ENCODE measurements around the gene NTM. TPM values are rescaled to one million over a fixed set of nuclear protein-coding genes. Genes with fewer than 3 reads are reported as not detected.

The NTM gene
- polyA plus RNA-seq, 2 donors: 0.24 to 1.1 TPM

- H3K36me3 ChIP-seq (ENCODE audit: control insufficient read depth in 2 of 2, insufficient read depth in 2 of 2, low read length in 1 of 2): no peaks in the 10 kb centered on the region
- no peak overlapping the region for H3K27ac ChIP-seq (ENCODE audit: low read depth in 2 of 2, low read length in 1 of 2)
- 86 to 88% methylated on average over 4 of the region's 4 CpGs for WGBS, 2 donors
- no peaks in the 10 kb centered on the region for H3K27me3 ChIP-seq (ENCODE audit: control insufficient read depth in 1 of 2, insufficient read depth in 2 of 2, low read length in 2 of 2)
- H3K4me1 ChIP-seq (ENCODE audit: control insufficient read depth in 2 of 2, insufficient read depth in 2 of 2, low read length in 1 of 2): no peaks in the 10 kb centered on the region
- H3K4me3 ChIP-seq (ENCODE audit: low read depth in 1 of 2, low read length in 2 of 2): no peak overlapping the region
- peaks cover 0 to 7% of the 10 kb centered on the region in 2 donors for H3K9me3 ChIP-seq (ENCODE audit: control insufficient read depth in 2 of 2, insufficient read depth in 1 of 2, low read depth in 1 of 2, low read length in 1 of 2)
Measured at GRCh38 chr11:132284048-132284447, 913.6 kb downstream of the NTM start.

GRCh38 chr11:132284611-132285010 is 914.2 kb downstream of the NTM start:
- H3K4me3 ChIP-seq (ENCODE audit: low read depth in 1 of 2, low read length in 2 of 2): no peak overlapping the region
- H3K4me1 ChIP-seq (ENCODE audit: control insufficient read depth in 2 of 2, insufficient read depth in 2 of 2, low read length in 1 of 2): no peaks in the 10 kb centered on the region
- no peak overlapping the region for H3K27ac ChIP-seq (ENCODE audit: low read depth in 2 of 2, low read length in 1 of 2)
- 86 to 91% methylated on average over 11 of the region's 11 CpGs for WGBS, 2 donors
- H3K27me3 ChIP-seq (ENCODE audit: control insufficient read depth in 1 of 2, insufficient read depth in 2 of 2, low read length in 2 of 2): no peaks in the 10 kb centered on the region
- H3K9me3 ChIP-seq (ENCODE audit: control insufficient read depth in 2 of 2, insufficient read depth in 1 of 2, low read depth in 1 of 2, low read length in 1 of 2): peaks cover 0 to 7% of the 10 kb centered on the region in 2 donors
- H3K36me3 ChIP-seq (ENCODE audit: control insufficient read depth in 2 of 2, insufficient read depth in 2 of 2, low read length in 1 of 2): no peaks in the 10 kb centered on the region

- H3K9me3 ChIP-seq (ENCODE audit: control insufficient read depth in 2 of 2, insufficient read depth in 1 of 2, low read depth in 1 of 2, low read length in 1 of 2): peaks cover 0 to 7% of the 10 kb centered on the region in 2 donors
- H3K4me1 ChIP-seq (ENCODE audit: control insufficient read depth in 2 of 2, insufficient read depth in 2 of 2, low read length in 1 of 2): no peaks in the 10 kb centered on the region
- no peaks in the 10 kb centered on the region for H3K36me3 ChIP-seq (ENCODE audit: control insufficient read depth in 2 of 2, insufficient read depth in 2 of 2, low read length in 1 of 2)
- WGBS, 2 donors: 83 to 86% methylated on average over 4 of the region's 4 CpGs
- no peaks in the 10 kb centered on the region for H3K27me3 ChIP-seq (ENCODE audit: control insufficient read depth in 1 of 2, insufficient read depth in 2 of 2, low read length in 2 of 2)
- H3K4me3 ChIP-seq (ENCODE audit: low read depth in 1 of 2, low read length in 2 of 2): no peak overlapping the region
- no peak overlapping the region for H3K27ac ChIP-seq (ENCODE audit: low read depth in 2 of 2, low read length in 1 of 2)
Measured at GRCh38 chr11:132285631-132286030, 915.2 kb downstream of the NTM start.

- Histone ChIP-seq H3K27me3 (ENCODE audit: control insufficient read depth in 1 of 2, insufficient read depth in 2 of 2, low read length in 2 of 2) (no peaks in the 10 kb centered on the region), H3K36me3 (ENCODE audit: control insufficient read depth in 2 of 2, insufficient read depth in 2 of 2, low read length in 1 of 2) (no peaks in the 10 kb centered on the region), H3K4me1 (ENCODE audit: control insufficient read depth in 2 of 2, insufficient read depth in 2 of 2, low read length in 1 of 2) (no peaks in the 10 kb centered on the region), H3K4me3 (ENCODE audit: low read depth in 1 of 2, low read length in 2 of 2) (no peak overlapping the region), H3K27ac (ENCODE audit: low read depth in 2 of 2, low read length in 1 of 2) (no peak overlapping the region), H3K9me3 (ENCODE audit: control insufficient read depth in 2 of 2, insufficient read depth in 1 of 2, low read depth in 1 of 2, low read length in 1 of 2) (peaks cover 0 to 7% of the 10 kb centered on the region in 2 donors)
- WGBS, 2 donors: 72 to 81% methylated on average over 3 of the region's 3 CpGs
Measured at GRCh38 chr11:132286106-132286505, 915.7 kb downstream of the NTM start.

- Histone ChIP-seq H3K4me3 (ENCODE audit: low read depth in 1 of 2, low read length in 2 of 2) (no peak overlapping the region), H3K36me3 (ENCODE audit: control insufficient read depth in 2 of 2, insufficient read depth in 2 of 2, low read length in 1 of 2) (no peaks in the 10 kb centered on the region), H3K4me1 (ENCODE audit: control insufficient read depth in 2 of 2, insufficient read depth in 2 of 2, low read length in 1 of 2) (no peaks in the 10 kb centered on the region), H3K27me3 (ENCODE audit: control insufficient read depth in 1 of 2, insufficient read depth in 2 of 2, low read length in 2 of 2) (no peaks in the 10 kb centered on the region), H3K9me3 (ENCODE audit: control insufficient read depth in 2 of 2, insufficient read depth in 1 of 2, low read depth in 1 of 2, low read length in 1 of 2) (peaks cover 0 to 7% of the 10 kb centered on the region in 2 donors), H3K27ac (ENCODE audit: low read depth in 2 of 2, low read length in 1 of 2) (no peak overlapping the region)
- WGBS, 2 donors: 57 to 67% methylated on average over 3 of the region's 3 CpGs
Measured at GRCh38 chr11:132288036-132288435, 917.6 kb downstream of the NTM start.

GRCh38 chr11:132289590-132290256 is 919.3 kb downstream of the NTM start:
- Histone ChIP-seq H3K9me3 (ENCODE audit: control insufficient read depth in 2 of 2, insufficient read depth in 1 of 2, low read depth in 1 of 2, low read length in 1 of 2) (peaks cover 0 to 4% of the 10 kb centered on the region in 2 donors), H3K27ac (ENCODE audit: low read depth in 2 of 2, low read length in 1 of 2) (no peak overlapping the region), H3K36me3 (ENCODE audit: control insufficient read depth in 2 of 2, insufficient read depth in 2 of 2, low read length in 1 of 2) (no peaks in the 10 kb centered on the region), H3K27me3 (ENCODE audit: control insufficient read depth in 1 of 2, insufficient read depth in 2 of 2, low read length in 2 of 2) (no peaks in the 10 kb centered on the region), H3K4me1 (ENCODE audit: control insufficient read depth in 2 of 2, insufficient read depth in 2 of 2, low read length in 1 of 2) (no peaks in the 10 kb centered on the region), H3K4me3 (ENCODE audit: low read depth in 1 of 2, low read length in 2 of 2) (no peak overlapping the region)
- 51 to 63% methylated on average over 6 of the region's 6 CpGs for WGBS, 2 donors

GRCh38 chr11:132293586-132293985 is 923.2 kb downstream of the NTM start:
- Histone ChIP-seq H3K36me3 (ENCODE audit: control insufficient read depth in 2 of 2, insufficient read depth in 2 of 2, low read length in 1 of 2) (no peaks in the 10 kb centered on the region), H3K9me3 (ENCODE audit: control insufficient read depth in 2 of 2, insufficient read depth in 1 of 2, low read depth in 1 of 2, low read length in 1 of 2) (no peaks in the 10 kb centered on the region), H3K27ac (ENCODE audit: low read depth in 2 of 2, low read length in 1 of 2) (no peak overlapping the region), H3K4me1 (ENCODE audit: control insufficient read depth in 2 of 2, insufficient read depth in 2 of 2, low read length in 1 of 2) (no peaks in the 10 kb centered on the region), H3K4me3 (ENCODE audit: low read depth in 1 of 2, low read length in 2 of 2) (no peak overlapping the region), H3K27me3 (ENCODE audit: control insufficient read depth in 1 of 2, insufficient read depth in 2 of 2, low read length in 2 of 2) (no peaks in the 10 kb centered on the region)
- WGBS, 2 donors: 76% methylated on average over 4 of the region's 4 CpGs

GRCh38 chr11:132296946-132297610 is 926.7 kb downstream of the NTM start:
- peaks cover 0 to 4% of the 10 kb centered on the region in 2 donors for H3K9me3 ChIP-seq (ENCODE audit: control insufficient read depth in 2 of 2, insufficient read depth in 1 of 2, low read depth in 1 of 2, low read length in 1 of 2)
- no peak overlapping the region for H3K27ac ChIP-seq (ENCODE audit: low read depth in 2 of 2, low read length in 1 of 2)
- WGBS, 2 donors: 83 to 88% methylated on average over 3 of the region's 3 CpGs
- H3K4me1 ChIP-seq (ENCODE audit: control insufficient read depth in 2 of 2, insufficient read depth in 2 of 2, low read length in 1 of 2): no peaks in the 10 kb centered on the region
- H3K4me3 ChIP-seq (ENCODE audit: low read depth in 1 of 2, low read length in 2 of 2): no peak overlapping the region
- no peaks in the 10 kb centered on the region for H3K36me3 ChIP-seq (ENCODE audit: control insufficient read depth in 2 of 2, insufficient read depth in 2 of 2, low read length in 1 of 2)
- H3K27me3 ChIP-seq (ENCODE audit: control insufficient read depth in 1 of 2, insufficient read depth in 2 of 2, low read length in 2 of 2): no peaks in the 10 kb centered on the region

- Histone ChIP-seq H3K27ac (ENCODE audit: low read depth in 2 of 2, low read length in 1 of 2) (no peak overlapping the region), H3K27me3 (ENCODE audit: control insufficient read depth in 1 of 2, insufficient read depth in 2 of 2, low read length in 2 of 2) (no peaks in the 10 kb centered on the region), H3K4me1 (ENCODE audit: control insufficient read depth in 2 of 2, insufficient read depth in 2 of 2, low read length in 1 of 2) (no peaks in the 10 kb centered on the region), H3K36me3 (ENCODE audit: control insufficient read depth in 2 of 2, insufficient read depth in 2 of 2, low read length in 1 of 2) (no peaks in the 10 kb centered on the region), H3K9me3 (ENCODE audit: control insufficient read depth in 2 of 2, insufficient read depth in 1 of 2, low read depth in 1 of 2, low read length in 1 of 2) (peaks cover 0 to 4% of the 10 kb centered on the region in 2 donors), H3K4me3 (ENCODE audit: low read depth in 1 of 2, low read length in 2 of 2) (no peak overlapping the region)
- 83 to 86% methylated on average over 4 of the region's 4 CpGs for WGBS, 2 donors
Measured at GRCh38 chr11:132298357-132298756, 927.9 kb downstream of the NTM start.

- Histone ChIP-seq H3K4me1 (ENCODE audit: control insufficient read depth in 2 of 2, insufficient read depth in 2 of 2, low read length in 1 of 2) (no peaks in the 10 kb centered on the region), H3K27ac (ENCODE audit: low read depth in 2 of 2, low read length in 1 of 2) (no peak overlapping the region), H3K36me3 (ENCODE audit: control insufficient read depth in 2 of 2, insufficient read depth in 2 of 2, low read length in 1 of 2) (no peaks in the 10 kb centered on the region), H3K4me3 (ENCODE audit: low read depth in 1 of 2, low read length in 2 of 2) (no peak overlapping the region), H3K9me3 (ENCODE audit: control insufficient read depth in 2 of 2, insufficient read depth in 1 of 2, low read depth in 1 of 2, low read length in 1 of 2) (peaks cover 0 to 4% of the 10 kb centered on the region in 2 donors), H3K27me3 (ENCODE audit: control insufficient read depth in 1 of 2, insufficient read depth in 2 of 2, low read length in 2 of 2) (no peaks in the 10 kb centered on the region)
- WGBS, 2 donors: 66 to 68% methylated on average over 5 of the region's 5 CpGs
Measured at GRCh38 chr11:132300283-132300682, 929.9 kb downstream of the NTM start.
